Thymus (tissue), 11 donors: ENCODE results near the gene RFTN1. TPM values are rescaled to one million over a fixed set of nuclear protein-coding genes. Genes with fewer than 3 reads are reported as not detected.

ENCODE experiments used
- DNase-seq, 9 donors: peaks; one replicate each; pipeline ENCODE4 v3.0.0-alpha.2; 2013; ENCODE audit warnings: low spot score in 9 of 9, low read depth in 6 of 9, missing footprints in 1 of 9
- H3K27ac ChIP-seq, 2 donors: one replicate each; pipeline ENCODE4 v1.5.1; 2013; ENCODE audit warnings: control low read depth in 1 of 2, low read depth in 1 of 2, low read length in 1 of 2, mild to moderate bottlenecking in 1 of 2, moderate library complexity in 1 of 2
- H3K27me3 ChIP-seq, 2 donors: one replicate each; pipeline ENCODE4 v1.5.1; 2013; ENCODE audit warnings: low read length in 1 of 2; ENCODE audit not compliant: control insufficient read depth in 2 of 2, insufficient read depth in 1 of 2
- H3K36me3 ChIP-seq, 2 donors: one replicate each; pipeline ENCODE4 v1.5.1; 2013; ENCODE audit warnings: low read length in 1 of 2, mild to moderate bottlenecking in 1 of 2, moderate library complexity in 1 of 2; ENCODE audit not compliant: control insufficient read depth in 2 of 2, insufficient read depth in 2 of 2
- H3K4me1 ChIP-seq, 2 donors: one replicate each; pipeline ENCODE4 v1.5.1; 2013; ENCODE audit warnings: low read length in 2 of 2; ENCODE audit not compliant: control insufficient read depth in 2 of 2, insufficient read depth in 2 of 2
- H3K4me3 ChIP-seq, 2 donors: one replicate each; pipeline ENCODE4 v1.5.1; 2013; ENCODE audit warnings: low read length in 2 of 2, control low read depth in 1 of 2, mild to moderate bottlenecking in 1 of 2
- H3K9me3 ChIP-seq, 2 donors: one replicate each; pipeline ENCODE4 v1.5.1; 2013; ENCODE audit warnings: low read length in 1 of 2, mild to moderate bottlenecking in 1 of 2; ENCODE audit not compliant: control insufficient read depth in 2 of 2, insufficient read depth in 1 of 2
- WGBS: extraction: QIAGEN DNeasy Blood & Tissue Kit; methylation state at CpG from one replicate; pipeline ENCODE4 v1.1.7; 2013; 5-methylcytosine and 5-hydroxymethylcytosine counted together
- polyA plus RNA-seq: library from polyadenylated mRNA; stranded (reverse); fragments of 200-250 nt; gene quantifications from one replicate; pipeline ENCODE4 v1.2.3, GENCODE V29; 2013
- total RNA-seq: library from RNA; stranded (reverse); fragments of 120-200 nt; gene quantifications from one replicate; pipeline ENCODE4 v1.2.4, GENCODE V29; 2013
- donor health status: healthy.

RFTN1 gene
- total and polyA plus RNA-seq, 2 donors = 57.6 to 87.8 TPM

DNA sequence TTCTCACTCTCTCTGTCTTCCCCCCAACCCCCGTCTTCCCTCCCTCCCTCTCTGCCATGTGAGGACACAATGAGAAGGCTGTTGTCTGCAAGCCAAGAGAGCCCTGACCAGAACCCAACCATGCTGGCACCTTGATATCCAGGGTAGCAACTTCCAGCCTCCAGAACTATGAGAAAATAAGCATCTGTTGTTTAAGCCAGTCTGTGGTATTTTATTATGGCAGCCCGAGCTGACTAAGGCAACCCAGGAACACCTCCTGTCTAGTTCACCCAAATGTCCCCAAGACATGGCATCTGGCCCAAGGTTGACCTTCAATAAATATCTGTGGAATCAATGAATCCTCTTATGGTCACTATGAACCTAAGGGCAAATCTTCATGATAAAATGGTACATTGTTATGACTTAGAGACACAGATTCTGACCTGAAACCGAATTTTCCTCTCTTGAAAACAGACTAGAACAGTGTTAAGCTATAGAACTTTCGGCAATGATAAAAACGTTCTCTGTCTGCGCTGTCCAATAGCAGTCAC, 26.5 kb downstream of the RFTN1 start:
- Histone ChIP-seq H3K4me3 (no peak overlapping the region), H3K27me3 (no peaks in the 10 kb centered on the region), H3K27ac (no peak overlapping the region), H3K4me1 (peaks cover 33 to 53% of the 10 kb centered on the region in 2 donors), H3K36me3 (peaks cover 28 to 66% of the 10 kb centered on the region in 2 donors), H3K9me3 (peaks cover 0 to 2% of the 10 kb centered on the region in 2 donors)
- 98% methylated on average over 6 of the region's 6 CpGs for WGBS
- no peak for DNase-seq

DNA sequence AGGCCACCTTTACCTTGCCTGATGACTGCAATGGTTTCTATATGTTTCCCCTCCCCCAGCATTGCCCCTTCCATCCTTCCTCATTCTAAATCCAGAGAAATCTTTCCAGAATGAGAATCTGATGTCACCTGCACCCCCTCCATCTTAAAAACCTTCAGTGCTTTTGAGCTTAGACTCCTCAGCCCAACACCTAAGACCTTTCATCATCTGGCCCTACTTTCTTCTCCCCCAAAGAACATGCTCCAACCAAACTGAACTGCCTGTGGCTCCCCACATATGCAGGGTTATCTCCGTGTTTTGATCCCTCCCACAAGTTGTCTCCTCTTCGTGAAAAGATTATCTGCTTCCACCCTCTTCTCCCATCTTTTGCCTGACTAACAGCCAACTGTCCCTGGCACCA, 27.3 kb downstream of the RFTN1 start:
- no peaks in the 10 kb centered on the region for H3K27me3 ChIP-seq
- peaks cover 20 to 57% of the 10 kb centered on the region in 2 donors for H3K36me3 ChIP-seq
- peaks cover 0 to under 1% of the 10 kb centered on the region in 2 donors for H3K9me3 ChIP-seq
- WGBS = 91% methylated on average over 2 of the region's 2 CpGs
- no peak for DNase-seq
- H3K27ac ChIP-seq = peak overlapping the region; percentile 47 to 89
- peaks cover 39 to 58% of the 10 kb centered on the region in 2 donors for H3K4me1 ChIP-seq
- H3K4me3 ChIP-seq = no peak overlapping the region

DNA sequence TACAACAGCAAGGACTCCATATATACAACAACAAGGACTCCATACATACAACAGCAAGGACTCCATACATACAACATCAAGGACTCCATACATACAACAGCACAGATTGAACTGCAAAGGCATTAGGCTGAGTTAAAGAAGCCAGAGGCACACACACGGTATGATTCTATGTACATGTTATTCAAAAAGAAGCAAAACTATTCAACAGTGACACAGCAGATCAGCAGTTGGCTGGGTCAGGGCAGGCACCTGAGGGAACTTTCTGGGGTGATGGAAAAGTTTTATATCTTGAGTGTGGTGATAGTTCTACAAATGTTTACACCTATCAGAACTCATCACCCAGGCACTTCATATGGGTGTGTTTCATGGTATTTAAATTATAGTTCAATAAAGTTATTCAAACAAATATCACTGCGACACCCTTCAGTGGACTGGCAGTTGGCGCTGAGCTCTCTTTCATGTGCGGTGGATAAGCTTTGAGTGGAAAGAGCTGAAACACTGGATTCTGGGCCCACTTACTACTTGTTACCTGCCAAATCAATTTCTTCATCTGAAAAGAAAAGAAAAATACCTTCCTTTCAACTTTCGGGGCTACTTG, 28.0 kb downstream of the RFTN1 start:
- H3K27me3 ChIP-seq = no peaks in the 10 kb centered on the region
- no peaks in the 10 kb centered on the region for H3K9me3 ChIP-seq
- H3K4me1 ChIP-seq = peaks cover 42 to 61% of the 10 kb centered on the region in 2 donors
- WGBS = 72% methylated on average over 5 of the region's 5 CpGs
- DNase-seq = peak in 1 of 9 donors; percentile 29
- peaks cover 15 to 51% of the 10 kb centered on the region in 2 donors for H3K36me3 ChIP-seq
- H3K4me3 ChIP-seq = no peak overlapping the region
- H3K27ac ChIP-seq = peak overlapping the region in 1 of 2 donors; percentile 89

DNA sequence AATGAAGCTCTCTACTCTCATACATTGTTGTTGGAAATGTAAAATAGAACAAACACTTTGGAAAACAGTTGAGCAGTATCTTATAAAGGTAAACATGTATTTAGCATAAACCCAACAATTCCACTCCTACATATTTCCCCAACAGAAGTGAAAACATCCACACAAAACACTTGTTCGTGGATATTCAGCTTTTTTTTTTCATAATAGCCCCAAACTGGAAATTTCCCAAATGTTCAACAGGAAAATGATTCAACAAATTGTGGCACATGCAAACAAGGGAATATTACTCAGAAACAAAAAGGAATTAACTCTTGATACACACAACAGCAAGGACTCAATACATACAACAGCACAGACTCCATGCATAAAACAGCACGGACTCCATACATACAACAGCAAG, 28.5 kb downstream of the RFTN1 start:
- no peaks in the 10 kb centered on the region for H3K9me3 ChIP-seq
- H3K27me3 ChIP-seq = no peaks in the 10 kb centered on the region
- peaks cover 11 to 51% of the 10 kb centered on the region in 2 donors for H3K36me3 ChIP-seq
- no peak for DNase-seq
- no peak overlapping the region for H3K4me3 ChIP-seq
- peaks cover 42 to 61% of the 10 kb centered on the region in 2 donors for H3K4me1 ChIP-seq
- peak overlapping the region in 1 of 2 donors; percentile 89 for H3K27ac ChIP-seq
- WGBS = 93% methylated on average over 2 of the region's 2 CpGs

DNA sequence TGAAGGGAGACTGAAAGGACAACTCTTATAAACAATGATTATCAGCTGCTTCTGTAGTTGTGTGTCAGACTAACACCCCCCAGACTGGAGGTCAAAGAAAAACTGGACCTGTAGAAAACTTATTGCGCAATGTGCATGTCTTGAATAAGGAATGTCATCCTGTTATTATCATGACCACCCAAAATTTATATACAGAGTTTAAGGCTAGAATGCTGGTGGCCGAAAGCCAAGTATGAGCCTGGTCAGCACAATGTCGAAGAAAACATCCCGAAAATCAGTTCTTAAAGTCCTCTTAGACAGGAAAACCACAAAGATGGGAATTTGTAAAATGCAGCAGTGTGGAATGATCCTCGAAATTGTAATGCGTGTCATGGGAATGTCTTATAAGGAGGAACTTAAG, 29.3 kb downstream of the RFTN1 start:
- Histone ChIP-seq H3K27me3 (no peaks in the 10 kb centered on the region), H3K4me1 (peaks cover 46 to 58% of the 10 kb centered on the region in 2 donors), H3K27ac (peak overlapping the region; percentile 31 to 89), H3K36me3 (peaks cover 16 to 51% of the 10 kb centered on the region in 2 donors), H3K4me3 (no peak overlapping the region), H3K9me3 (no peaks in the 10 kb centered on the region)
- WGBS = over 99% methylated on average over 6 of the region's 6 CpGs
- no peak for DNase-seq

DNA sequence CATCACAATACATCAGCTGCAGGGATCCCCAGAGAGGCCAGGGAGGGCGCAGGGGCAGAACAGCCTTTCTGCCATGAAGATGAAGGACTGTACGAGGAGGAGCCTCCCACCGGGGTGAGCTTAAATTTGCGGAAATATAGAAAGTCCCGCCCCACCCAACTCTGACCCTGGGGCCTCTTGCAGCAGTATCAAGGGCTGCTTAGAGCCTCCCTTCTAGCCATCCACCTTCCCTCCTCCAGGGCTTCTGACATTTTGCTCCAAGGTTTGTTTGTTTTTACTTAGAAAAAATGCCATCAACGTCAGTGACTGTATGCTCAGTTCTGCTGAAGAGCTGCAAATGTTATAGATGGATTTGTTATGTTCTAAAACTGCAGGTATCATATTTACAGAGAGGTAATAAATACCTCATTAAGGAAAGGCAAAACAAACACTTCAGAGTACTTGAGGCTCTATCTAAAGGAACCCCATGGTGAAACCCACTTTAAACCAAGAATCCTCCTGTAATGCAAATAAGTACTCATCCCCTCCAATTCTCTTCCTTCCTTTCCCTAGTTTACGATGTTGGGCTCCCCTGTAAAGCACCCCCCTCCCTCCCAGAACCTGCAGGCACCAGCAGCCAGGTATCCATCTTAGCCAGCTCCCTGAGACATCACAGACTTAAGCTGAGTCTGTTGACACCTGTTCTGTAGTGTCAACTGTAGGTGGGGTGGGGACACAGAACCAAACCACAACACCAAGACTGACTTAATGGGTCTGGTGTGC, 30.5 kb downstream of the RFTN1 start:
- H3K4me1 ChIP-seq = peaks cover 44 to 58% of the 10 kb centered on the region in 2 donors

DNA sequence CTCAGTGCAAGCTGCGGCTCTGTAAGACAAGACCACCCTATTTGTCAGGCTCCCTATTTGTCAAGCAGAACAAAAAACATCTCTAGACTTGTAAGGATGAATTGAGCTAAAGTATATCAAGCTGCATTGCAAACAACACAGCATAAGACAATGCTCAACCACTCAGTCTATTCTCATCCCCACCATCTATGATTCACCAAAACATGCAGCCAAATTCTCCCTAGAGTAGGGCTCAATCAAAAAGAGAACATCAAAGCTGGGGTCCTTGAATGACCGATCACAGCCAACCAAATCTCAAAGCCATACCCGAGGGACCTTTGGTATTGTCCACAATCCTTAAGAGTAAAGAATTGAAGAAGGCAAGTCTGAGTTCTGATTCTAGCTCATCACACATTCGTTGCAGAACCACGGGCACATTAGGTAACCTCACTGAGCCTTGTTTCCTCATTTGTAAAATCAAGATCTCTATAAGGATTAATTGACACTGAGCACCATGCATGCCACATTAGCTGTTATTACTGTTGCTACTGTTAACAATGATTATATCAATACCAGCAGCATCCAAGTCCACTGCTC, 31.2 kb downstream of the RFTN1 start:
- peak in 1 of 9 donors; percentile 38 for DNase-seq
- peaks cover 44 to 58% of the 10 kb centered on the region in 2 donors for H3K4me1 ChIP-seq
- H3K36me3 ChIP-seq = peaks cover 5 to 54% of the 10 kb centered on the region in 2 donors
- 77% methylated on average over 5 of the region's 5 CpGs for WGBS
- H3K27ac ChIP-seq = peak overlapping the region; percentile 78 to 89
- no peaks in the 10 kb centered on the region for H3K27me3 ChIP-seq
- no peaks in the 10 kb centered on the region for H3K9me3 ChIP-seq
- H3K4me3 ChIP-seq = no peak overlapping the region

More for the DNA sequence above, 30.5 kb downstream of the RFTN1 start:
- H3K27ac ChIP-seq = peak overlapping the region; percentile 74 to 89
- H3K9me3 ChIP-seq = no peaks in the 10 kb centered on the region
- peaks cover 10 to 55% of the 10 kb centered on the region in 2 donors for H3K36me3 ChIP-seq
- no peaks in the 10 kb centered on the region for H3K27me3 ChIP-seq
- DNase-seq = peak in 6 of 9 donors; percentile 38 to 85 (median 72)
- no peak overlapping the region for H3K4me3 ChIP-seq
- 44% methylated on average over 7 of the region's 7 CpGs for WGBS

DNA sequence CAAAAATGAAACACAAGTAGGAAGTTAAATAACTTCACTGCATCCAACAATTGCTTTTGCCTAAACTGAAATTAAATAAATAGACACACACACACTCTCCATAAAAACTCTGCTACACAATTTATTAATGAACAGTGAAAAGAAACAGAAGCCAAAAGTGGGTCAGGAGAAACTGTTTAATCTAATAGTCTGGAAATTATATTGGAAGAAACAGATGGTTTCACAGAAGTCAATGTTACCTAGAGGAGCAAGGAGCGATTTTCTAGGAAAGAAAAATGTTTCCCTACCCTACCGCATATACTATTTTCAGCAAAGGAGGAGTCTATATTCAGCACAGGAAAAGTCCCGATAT, 32.0 kb downstream of the RFTN1 start:
- Histone ChIP-seq H3K4me1 (peaks cover 49 to 53% of the 10 kb centered on the region in 2 donors), H3K27ac (peak overlapping the region; percentile 78 to 89)

More for the DNA sequence above, 32.0 kb downstream of the RFTN1 start:
- Histone ChIP-seq H3K27me3 (no peaks in the 10 kb centered on the region), H3K36me3 (peaks cover 7 to 55% of the 10 kb centered on the region in 2 donors), H3K9me3 (no peaks in the 10 kb centered on the region), H3K4me3 (peak overlapping the region in 1 of 2 donors; percentile 1)
- 28% methylated on average over 3 of the region's 3 CpGs for WGBS
- DNase-seq = no peak
